ENCODE data around the gene TMEM270.
A peak's percentile ranks its signal among the peaks of the same experiment; 100 is the strongest.
"Not testable (repeated sequence)": the region's sequence is repeated elsewhere in the genome, so short reads cannot be mapped to it uniquely, and the experiment has no call there.

TMEM270 gene

GRCh38 chr7:73860859-73861258 lies at the start of gene TMEM270:
Gene TMEM270, plus strand, starts transcription at chr7:73861159. Its CDS starts 36 bp downstream, at chr7:73861195.
- DNase-seq: no peak

DNA sequence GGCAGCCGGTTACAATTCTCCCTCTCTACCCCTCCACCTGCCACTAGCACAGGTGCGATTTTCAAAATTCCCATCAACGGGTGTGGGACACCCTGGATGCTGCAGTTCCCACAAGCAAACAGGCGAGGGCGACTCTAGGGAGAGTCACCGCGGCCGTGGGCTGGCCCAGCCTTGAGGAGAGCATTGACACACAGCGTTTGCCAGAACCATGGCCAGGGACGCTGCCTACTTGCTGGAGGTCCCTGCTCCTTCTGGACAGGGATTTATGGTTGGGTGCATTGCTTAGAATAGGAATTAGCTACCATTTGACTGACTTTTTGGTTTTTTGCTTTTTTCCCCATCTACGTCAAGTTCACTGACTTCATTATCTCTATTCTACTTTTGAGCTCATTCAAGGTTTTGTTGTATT lies 49.2 kb upstream of the TMEM270 start:
- peak in 4 of 14 donors; percentile 3 to 15 (median 4) for DNase-seq

GRCh38 chr7:73812996-73813395 lies 48.0 kb upstream of the TMEM270 start:
- no peak for DNase-seq

DNA sequence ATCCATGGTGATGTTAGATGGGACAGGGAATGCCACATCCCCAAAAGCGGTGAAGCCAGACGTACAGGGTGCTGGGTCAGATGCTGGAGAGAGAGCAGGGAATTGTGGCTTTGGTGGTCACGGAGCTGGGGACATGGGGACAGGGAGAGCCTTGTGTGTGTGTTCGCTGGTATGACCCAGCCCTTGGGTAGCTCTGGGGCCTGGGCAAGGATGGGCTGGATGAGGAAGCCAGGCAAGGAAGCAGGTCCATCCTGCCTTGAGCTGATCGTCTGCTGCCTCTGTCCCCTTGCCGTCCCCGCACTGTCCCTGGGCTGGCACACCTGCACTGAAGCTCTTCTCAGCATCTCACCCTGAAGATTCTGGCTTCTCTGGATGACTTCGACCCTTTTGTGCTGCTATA lies 45.5 kb upstream of the TMEM270 start:
- no peak for DNase-seq

- no peak for DNase-seq
These were observed 43.8 kb upstream of the TMEM270 start for GRCh38 chr7:73817121-73817520.

DNA sequence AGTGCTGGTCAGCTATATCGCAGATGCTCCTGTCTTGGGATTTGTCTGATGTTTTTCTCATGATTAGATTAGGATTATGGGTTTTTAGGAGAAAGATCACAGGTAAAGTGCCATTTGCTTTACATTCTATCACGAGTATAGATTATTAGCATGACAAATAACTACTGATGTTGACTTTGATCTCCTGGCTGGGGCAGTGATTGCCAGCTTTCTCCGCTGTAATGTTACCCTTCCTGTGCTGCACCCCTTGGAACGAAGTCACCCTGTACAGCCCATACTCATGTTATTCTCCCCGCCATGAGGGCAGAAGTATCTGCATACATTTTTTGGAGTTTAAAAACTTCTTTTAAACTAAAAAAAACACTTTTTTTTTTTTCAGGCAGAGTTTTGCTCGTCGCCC lies 40.9 kb upstream of the TMEM270 start:
- no peak for DNase-seq

DNA sequence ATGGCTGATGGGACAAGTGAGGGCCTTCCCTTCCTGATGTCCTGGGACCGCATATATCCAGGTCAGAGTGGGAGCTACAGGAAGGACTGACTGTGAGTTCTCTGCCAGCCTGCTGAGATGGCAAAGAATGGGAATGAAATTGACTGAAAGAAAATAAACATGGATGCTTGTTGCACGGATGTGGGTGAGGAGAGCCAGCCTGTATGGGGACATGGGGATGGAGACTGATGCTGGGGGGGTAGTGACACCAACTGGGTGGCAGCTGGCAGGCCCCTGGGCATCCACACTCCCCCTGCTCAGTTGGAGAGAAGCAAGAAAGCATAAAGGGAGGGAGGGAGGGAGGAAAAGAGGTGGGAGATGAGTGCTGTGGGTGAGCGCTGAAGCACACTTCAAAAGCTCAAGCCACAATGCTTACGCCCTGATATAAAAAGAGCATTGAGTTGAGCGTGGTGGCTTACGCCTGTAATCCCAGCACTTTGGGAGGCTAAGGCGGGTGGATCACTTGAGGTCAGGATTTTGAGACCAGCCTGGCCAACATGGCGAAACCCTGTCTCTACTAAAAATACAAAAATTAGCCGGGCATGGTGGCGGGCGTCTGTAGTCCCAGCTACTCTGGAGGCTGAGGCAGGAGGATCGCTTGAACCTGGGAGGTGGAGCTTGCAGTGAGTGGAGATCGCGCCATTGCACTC lies 39.2 kb upstream of the TMEM270 start:
- DNase-seq: not testable (repeated sequence)

DNA sequence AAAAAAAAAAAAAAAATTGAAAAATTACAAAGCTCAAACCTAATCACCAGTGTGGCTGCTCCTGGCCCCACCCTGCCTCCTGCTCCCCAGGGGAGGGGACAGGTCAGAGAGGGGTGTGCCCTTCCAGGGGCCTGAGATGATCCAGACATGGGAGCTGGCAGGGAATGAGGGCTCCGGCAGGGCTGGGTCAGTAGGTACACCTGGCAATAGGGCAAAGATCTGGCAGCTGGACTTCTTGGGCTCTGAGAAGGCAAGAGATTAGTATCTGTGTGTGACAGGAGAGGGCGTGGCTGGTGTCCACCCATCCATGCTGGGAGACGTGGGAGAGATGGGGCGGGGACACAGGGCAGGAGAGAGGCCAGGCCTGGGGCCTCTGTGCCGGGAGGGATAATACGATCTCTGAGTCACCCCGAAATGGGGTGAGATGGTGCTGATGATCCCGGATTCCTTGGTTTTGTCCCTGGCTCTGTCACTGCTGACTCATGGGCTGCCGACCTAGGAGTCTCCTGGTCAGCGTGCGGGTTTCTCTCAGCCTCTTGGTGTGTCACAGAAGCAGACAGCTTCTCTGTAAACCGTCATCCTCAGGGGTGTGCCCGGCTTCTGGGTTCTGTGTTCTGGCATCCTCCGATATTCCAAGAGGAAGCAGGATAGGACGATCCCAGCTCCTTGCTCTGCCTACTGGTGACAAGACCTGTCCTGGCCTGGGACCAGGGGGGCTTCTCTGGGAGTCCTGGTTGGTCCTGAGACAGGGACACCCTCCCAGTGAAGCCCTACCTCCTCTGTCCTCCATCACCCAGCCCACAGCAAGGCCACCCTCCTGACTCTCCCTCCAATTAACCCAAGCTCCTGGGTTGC lies 38.4 kb upstream of the TMEM270 start:
- peak in 1 of 14 donors; percentile 35 for DNase-seq

DNA sequence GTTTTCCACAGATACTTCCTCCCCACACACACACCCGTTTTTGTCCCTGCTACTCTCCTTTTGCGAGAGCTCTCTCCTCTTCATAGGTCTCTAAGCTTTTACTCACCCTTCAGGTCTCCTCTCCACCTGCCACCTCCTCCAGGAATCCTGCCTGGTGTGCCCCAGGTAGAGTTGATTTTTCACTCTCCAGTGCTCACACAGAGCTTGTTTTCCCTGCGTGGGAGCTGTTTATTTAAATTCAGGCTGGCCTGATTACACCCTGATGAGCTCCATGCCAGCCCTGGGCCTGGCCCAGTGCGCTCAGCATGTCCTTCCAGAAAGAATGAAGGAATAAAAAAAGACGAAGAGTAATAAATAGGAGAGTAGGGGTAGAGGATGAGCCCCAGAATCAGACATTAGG lies 37.7 kb upstream of the TMEM270 start:
- peak in 1 of 14 donors; percentile 21 for DNase-seq

DNA sequence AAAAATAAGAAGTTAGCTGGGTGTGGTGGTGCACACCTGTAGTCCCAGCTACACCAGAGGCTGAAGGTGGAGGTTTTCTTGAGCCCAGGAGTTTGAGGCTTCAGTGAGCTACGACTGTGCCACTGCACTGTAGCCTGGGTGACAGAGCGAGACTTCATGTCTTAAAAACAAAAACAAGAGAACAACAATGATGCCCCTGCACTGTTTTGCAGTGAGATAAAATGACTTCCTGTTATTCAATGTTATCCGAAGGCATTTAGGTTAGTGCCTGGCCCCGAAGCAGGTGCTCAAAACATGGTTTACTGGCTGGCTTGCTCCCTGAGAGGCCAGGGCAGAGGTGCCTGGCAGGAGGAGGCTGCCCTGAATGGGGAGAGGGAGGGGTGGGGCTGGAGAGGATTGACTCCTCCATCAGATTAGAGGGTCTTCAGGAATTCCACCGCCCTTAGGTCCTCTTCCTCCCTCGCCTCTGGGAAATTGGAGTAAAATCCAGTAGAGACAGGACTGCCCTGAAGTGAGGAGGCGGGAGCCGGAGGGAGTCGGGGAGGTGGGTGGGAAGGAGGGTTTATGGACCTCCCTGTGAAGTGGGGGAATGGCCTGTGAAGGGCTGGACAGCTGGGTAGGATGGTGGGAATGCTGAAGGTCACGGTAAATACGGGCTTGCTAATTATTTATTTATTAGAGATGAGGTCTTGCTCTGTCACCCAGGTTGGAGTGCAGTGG lies 36.9 kb upstream of the TMEM270 start:
- no peak for DNase-seq

- DNase-seq: no peak
These were observed 36.0 kb upstream of the TMEM270 start for GRCh38 chr7:73824986-73825385.

- DNase-seq: peak in 2 of 14 donors; percentile 11 to 89
These were observed 33.3 kb upstream of the TMEM270 start for GRCh38 chr7:73827567-73828106.

GRCh38 chr7:73828107-73828803 lies 32.7 kb upstream of the TMEM270 start:
- peak in 1 of 14 donors; percentile 85 for DNase-seq

- DNase-seq: no peak
These were observed 32.0 kb upstream of the TMEM270 start for GRCh38 chr7:73828972-73829371.

GRCh38 chr7:73829505-73829904 lies 31.5 kb upstream of the TMEM270 start:
- DNase-seq: no peak

DNA sequence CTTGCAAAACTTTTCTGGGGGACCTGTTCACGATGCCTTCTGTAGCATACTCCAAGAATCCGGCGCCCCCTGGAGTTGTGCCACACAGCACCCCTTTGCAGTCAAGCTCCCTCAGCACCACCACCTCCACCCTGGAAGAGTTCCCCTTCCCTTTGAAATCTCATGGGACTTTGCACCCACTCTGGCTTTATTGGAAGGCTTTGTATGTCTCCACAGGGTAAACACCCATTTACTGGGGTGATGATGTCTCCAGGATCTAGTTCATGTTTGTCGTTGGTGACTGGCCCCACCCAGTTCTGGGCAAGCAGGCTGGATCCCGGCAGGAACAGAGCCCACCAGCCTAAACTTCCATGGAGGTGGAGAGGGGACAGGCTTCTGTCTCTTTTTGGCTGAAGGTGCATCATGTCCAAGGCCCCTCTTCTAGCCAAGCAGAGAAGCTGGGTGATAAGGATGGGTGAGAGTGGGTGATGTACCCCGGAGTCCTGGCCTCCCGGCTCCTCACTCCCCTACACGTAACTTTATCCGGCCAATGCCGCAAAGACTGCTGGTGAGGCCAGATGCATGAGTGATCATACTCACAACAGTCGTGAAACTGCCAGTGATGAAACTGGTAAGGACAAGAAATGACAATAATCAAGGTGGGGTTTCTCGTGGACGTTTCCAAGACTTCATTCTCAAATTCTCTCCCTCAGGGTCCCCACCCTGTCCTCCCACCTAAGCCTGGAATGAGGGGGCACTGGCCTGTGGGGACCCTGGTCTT lies 30.9 kb upstream of the TMEM270 start:
- no peak for DNase-seq

DNA sequence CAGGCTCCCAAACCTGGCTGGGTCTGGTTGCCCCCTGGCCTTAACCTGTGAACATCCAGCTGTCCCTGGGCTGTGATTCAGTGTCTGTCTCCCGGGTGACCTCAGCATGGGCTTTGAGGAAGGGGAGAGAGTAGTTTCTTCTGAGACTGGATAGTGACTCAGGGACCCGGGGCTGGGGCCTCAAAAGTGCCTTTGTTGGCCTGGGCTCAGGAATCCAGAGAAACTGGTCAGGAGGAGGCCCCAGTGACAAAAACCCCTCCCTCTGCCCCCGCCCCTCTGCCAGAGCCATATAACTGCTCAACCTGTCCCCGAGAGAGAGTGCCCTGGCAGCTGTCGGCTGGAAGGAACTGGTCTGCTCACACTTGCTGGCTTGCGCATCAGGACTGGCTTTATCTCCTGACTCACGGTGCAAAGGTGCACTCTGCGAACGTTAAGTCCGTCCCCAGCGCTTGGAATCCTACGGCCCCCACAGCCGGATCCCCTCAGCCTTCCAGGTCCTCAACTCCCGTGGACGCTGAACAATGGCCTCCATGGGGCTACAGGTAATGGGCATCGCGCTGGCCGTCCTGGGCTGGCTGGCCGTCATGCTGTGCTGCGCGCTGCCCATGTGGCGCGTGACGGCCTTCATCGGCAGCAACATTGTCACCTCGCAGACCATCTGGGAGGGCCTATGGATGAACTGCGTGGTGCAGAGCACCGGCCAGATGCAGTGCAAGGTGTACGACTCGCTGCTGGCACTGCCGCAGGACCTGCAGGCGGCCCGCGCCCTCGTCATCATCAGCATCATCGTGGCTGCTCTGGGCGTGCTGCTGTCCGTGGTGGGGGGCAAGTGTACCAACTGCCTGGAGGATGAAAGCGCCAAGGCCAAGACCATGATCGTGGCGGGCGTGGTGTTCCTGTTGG lies 30.0 kb upstream of the TMEM270 start, which contains the start of gene CLDN4:
Gene CLDN4 (plus strand): TSS at position 316 of the 903 bp plus-strand sequence. CDS start 206 bp downstream, at position 522.
- no peak for DNase-seq

GRCh38 chr7:73831584-73831833 lies 29.4 kb upstream of the TMEM270 start:
- no peak for DNase-seq

DNA sequence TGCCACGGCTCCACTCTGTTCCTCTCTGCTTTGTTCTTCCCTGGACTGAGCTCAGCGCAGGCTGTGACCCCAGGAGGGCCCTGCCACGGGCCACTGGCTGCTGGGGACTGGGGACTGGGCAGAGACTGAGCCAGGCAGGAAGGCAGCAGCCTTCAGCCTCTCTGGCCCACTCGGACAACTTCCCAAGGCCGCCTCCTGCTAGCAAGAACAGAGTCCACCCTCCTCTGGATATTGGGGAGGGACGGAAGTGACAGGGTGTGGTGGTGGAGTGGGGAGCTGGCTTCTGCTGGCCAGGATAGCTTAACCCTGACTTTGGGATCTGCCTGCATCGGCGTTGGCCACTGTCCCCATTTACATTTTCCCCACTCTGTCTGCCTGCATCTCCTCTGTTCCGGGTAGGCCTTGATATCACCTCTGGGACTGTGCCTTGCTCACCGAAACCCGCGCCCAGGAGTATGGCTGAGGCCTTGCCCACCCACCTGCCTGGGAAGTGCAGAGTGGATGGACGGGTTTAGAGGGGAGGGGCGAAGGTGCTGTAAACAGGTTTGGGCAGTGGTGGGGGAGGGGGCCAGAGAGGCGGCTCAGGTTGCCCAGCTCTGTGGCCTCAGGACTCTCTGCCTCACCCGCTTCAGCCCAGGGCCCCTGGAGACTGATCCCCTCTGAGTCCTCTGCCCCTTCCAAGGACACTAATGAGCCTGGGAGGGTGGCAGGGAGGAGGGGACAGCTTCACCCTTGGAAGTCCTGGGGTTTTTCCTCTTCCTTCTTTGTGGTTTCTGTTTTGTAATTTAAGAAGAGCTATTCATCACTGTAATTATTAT lies 28.9 kb upstream of the TMEM270 start:
- DNase-seq: no peak

GRCh38 chr7:73832806-73833205 lies 28.2 kb upstream of the TMEM270 start:
- DNase-seq: no peak

Measured in C1 segment of cervical spinal cord (tissue), 14 donors.